DMS53 (cell line): ENCODE measurements around the gene STMP1.

Source experiments
- DNase-seq: peaks from one replicate; lab custom pipeline; 2025; lab: John Stamatoyannopoulos, UW

Gene STMP1

GRCh38 chr7:135697276-135698049 is 35.1 kb downstream of the STMP1 start:
- no peak for DNase-seq

- DNase-seq: peak; percentile 34
Observed at GRCh38 chr7:135704074-135704473, 41.8 kb downstream of the STMP1 start.

- no peak for DNase-seq
Observed at GRCh38 chr7:135704698-135705097, 42.4 kb downstream of the STMP1 start.

GRCh38 chr7:135706038-135706742 is 43.9 kb downstream of the STMP1 start:
- no peak for DNase-seq

- DNase-seq: peak; percentile 28
Observed at GRCh38 chr7:135706858-135707569, 44.7 kb downstream of the STMP1 start.

GRCh38 chr7:135707570-135707966 is 45.3 kb downstream of the STMP1 start:
- DNase-seq: no peak

- DNase-seq: peak; percentile 17
Observed at GRCh38 chr7:135708041-135708440, 45.7 kb downstream of the STMP1 start.

GRCh38 chr7:135709508-135709907 is 47.2 kb downstream of the STMP1 start:
- no peak for DNase-seq

GRCh38 chr7:135710417-135711138 is 48.3 kb downstream of the STMP1 start:
- peak; percentile 55 for DNase-seq

- no peak for DNase-seq
Observed at GRCh38 chr7:135711139-135711469, 48.8 kb downstream of the STMP1 start.

GRCh38 chr7:135712182-135712782 is 50.0 kb downstream of the STMP1 start:
- peak; percentile 43 for DNase-seq

GRCh38 chr7:135712796-135713195 is 50.5 kb downstream of the STMP1 start:
- DNase-seq: no peak

- DNase-seq: no peak
Observed at GRCh38 chr7:135713836-135714470, 51.6 kb downstream of the STMP1 start.

- DNase-seq: no peak
Observed at GRCh38 chr7:135714534-135715009, 52.3 kb downstream of the STMP1 start.

- no peak for DNase-seq
Observed at GRCh38 chr7:135715055-135715522, 52.8 kb downstream of the STMP1 start.

GRCh38 chr7:135715673-135716072 is 53.4 kb downstream of the STMP1 start:
- no peak for DNase-seq

- DNase-seq: peak; percentile 52
Observed at GRCh38 chr7:135716677-135717238, 54.4 kb downstream of the STMP1 start.

GRCh38 chr7:135717693-135718092 is 55.4 kb downstream of the STMP1 start:
- no peak for DNase-seq

GRCh38 chr7:135718219-135718618 is 55.9 kb downstream of the STMP1 start:
- no peak for DNase-seq

GRCh38 chr7:135718794-135719437 is 56.6 kb downstream of the STMP1 start:
- no peak for DNase-seq
